Nucleus accumbens (tissue), 56 donors: ENCODE measurements around the gene THOC1.

Source experiments
- DNase-seq, 56 donors: peaks; one replicate each; lab custom pipeline; 2025; lab: John Stamatoyannopoulos, UW

THOC1 gene

DNA sequence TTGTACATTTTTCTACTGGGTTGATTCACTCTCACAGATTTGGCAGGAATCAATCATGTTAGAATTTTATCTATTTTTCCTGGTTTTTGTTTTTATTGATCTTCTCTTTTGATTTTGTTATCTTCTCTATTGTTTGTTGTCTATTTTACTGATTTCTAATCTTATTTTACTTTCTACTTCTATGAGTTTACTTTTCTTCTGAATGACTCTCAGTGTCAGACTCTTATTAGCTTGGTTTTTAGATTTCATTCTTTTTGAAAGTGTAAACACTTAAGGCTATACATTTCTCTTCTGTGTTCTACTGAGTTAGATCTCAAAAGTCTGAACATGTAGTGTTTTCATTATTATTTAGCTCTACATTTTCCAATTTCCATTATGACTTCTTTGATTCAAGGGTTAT, 47.1 kb downstream of the THOC1 start:
- no peak for DNase-seq

DNA sequence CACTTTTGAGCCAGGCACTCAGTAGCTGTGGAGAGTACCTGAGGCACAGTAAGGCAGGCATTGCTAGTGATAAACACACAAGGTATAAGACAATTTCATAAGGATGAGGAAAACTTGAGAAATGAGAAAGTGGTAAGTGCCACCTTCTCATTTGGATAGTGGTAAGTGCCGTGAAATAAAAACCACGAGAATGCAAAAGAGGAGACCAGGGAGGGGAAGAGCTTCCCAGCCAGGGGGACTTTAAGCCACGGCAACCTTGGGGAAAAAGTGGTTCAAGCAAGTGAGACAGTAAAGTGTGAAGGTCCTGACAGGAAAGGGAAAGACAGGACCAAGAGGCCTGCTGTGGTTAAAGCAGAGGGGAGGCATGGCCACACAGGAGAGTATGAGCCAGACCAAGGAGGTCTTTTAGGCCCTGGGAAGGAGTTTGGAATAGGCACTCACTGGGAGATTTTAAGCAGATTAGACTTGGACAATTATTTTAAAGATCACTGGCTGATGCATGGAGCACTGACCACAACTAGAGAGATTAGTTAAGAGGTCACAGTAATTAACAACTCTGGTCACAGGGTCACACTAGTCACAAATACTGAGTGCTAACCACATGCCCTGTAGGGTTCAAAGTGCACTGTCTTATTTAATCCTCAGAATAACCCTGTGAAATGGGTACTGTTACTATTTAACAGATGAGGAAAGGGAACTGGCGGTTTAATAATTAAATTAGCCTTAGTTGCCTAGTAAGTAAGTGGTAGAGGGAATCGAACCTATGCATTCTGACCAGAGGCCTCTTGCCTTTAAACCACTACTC, 50.1 kb downstream of the THOC1 start:
- no peak for DNase-seq

GRCh38 chr18:215448-216010, 52.3 kb downstream of the THOC1 start:
- no peak for DNase-seq

DNA sequence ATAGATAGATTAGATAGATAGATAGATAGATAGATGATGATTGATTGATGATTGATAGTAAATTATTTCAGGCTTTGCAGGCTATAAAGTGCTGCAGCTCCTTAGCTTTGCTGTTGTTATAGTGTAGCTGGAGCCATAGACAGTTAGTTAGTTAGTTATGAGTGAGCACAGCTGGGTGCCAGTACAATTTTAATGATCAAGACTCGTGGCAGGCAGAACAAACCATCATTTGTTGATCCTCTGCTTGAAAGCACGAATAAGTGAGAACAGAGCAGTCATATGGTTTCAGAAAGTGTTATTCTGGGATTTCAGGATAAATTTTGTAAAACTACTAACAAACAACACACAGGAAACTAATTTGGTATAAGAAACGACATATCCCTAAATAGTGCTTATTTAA, 53.9 kb downstream of the THOC1 start:
- peak in 5 of 56 donors; percentile 1 to 30 (median 2) for DNase-seq

GRCh38 chr18:213505-213904, 54.3 kb downstream of the THOC1 start:
- no peak for DNase-seq

DNA sequence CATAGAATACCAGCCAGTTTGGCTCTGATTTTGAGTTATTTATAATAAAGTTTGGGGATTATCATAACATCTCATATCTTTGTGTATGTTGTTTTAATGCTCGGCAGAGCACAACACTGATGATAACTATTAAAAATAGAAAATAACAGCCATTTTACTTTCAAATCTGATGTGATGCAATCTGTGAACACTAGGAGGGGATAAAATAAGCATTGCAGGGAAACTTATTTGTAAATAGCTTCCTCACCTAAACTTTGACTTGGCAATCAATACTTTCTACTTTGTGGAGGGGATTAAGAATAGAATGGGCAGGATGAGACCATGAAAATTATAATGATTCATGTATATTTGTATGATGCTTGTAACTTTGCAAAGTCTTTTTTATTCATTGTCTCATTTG, 55.1 kb downstream of the THOC1 start:
- DNase-seq = no peak

- no peak for DNase-seq
Measured at GRCh38 chr18:211582-211981, 56.3 kb downstream of the THOC1 start.

DNA sequence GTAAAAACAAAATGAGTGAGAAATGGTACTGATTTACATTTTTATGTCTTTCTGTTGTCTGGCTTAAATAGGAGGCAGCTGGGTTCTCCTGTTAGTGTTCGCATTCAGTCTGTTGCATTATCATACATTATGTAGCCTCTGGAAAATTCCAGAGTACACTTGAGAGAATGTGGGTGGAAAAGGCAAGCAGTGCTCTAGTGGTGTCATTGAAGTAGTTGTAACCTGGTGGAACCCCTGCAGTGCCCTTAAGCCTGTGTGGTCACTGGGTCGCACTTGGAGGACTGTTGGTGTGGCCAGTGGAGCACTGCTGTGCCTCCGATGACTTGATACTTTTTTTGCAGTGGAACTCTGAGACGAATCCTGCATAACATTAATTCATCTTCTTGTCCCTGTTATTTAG, 57.1 kb downstream of the THOC1 start:
- DNase-seq = no peak

GRCh38 chr18:210075-210474, 57.8 kb downstream of the THOC1 start:
- DNase-seq = no peak

DNA sequence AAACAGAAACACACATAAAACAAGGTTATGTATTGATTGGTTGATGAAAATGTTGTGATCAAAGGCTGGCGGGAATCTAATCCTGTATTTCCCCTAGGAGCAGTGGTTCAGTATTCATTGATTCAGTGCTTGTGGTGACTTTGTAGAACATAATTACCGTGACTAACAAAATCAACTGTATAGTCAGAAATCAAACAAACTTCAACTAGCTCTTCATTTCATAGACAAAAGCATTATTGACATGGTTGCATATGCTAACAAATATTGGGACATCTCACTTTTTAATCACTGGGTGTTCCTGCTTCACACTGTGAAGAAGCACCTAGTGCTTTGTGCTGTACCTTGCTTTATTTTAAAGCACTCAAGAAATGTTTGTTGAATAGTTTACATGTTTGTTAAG, 68.1 kb downstream of the THOC1 start:
- DNase-seq = no peak

DNA sequence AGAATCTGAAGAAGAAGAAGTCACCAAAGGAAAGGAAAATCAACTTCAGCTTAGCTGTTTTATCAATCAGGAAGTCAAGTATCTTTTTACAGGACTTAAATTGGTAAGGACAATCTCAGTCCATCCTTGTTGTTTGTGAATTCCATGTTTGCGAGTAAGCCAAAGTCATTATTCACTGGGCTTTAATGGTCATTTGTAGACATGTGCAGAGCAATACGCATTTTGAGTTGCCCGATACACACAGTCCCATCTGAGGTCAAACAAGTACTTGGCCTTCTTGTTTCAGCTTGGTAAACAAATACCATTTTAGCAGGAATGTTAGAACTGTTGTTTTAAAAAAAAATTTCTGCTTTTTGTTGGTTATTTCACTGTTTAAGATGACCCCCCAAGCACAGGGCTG, 68.6 kb downstream of the THOC1 start:
- no peak for DNase-seq

DNA sequence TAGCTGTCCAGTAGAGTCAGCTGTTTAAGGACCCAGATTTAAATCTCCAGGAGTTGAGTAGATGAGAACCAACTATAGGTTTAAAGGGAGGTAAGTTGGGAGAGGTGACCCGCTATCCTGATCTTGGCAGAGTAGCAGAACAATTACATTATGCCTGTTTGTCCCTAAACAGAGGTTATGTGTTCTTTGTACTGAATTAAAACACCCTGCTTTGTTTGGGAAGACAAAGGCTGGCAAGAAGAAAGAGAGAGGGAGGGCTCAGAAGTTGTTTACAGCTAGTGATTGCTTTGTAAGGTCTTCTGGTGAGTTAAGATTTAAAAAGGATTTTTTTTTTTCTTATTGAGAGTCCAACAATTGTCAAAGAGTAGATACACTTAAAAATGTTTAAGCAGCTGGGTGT, 72.2 kb downstream of the THOC1 start:
- DNase-seq = peak in 1 of 56 donors; percentile 4

DNA sequence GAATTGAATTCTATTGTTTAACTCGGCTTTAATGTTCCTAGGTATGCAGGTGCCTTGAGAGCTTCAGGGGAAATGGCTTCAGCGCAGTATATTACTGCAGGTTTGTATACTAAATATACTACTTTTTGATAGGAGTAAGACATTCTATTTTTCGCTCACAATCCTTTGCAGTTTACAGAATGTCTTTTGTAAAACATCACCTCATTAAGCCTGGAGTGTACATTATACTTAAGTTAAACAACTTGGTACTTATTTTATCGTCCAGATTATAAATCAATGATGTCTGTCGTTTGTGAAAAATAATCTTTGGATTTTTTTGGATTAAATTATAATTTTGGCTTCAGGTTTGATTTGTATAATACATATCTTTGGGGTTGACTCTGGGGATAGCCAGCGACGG, 75.0 kb downstream of the THOC1 start:
- no peak for DNase-seq

DNA sequence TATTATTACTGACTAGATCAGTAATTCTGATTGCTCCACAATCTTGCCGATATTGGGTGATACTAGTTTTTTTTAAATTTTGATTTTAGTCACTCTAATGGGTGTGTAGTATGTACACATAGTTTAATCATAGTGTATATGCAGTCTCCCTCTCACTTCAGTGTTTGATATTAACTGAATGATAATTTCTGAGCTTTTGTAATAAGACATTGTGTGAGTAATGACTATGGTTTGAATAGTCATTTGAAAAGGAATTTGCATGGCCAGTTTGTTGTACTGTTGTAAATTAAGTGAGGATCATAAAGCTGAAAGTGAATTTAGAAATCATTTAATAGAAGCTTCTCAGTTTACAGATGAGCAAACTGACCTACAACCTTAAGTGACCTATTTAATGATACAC, 76.1 kb downstream of the THOC1 start:
- DNase-seq = no peak

DNA sequence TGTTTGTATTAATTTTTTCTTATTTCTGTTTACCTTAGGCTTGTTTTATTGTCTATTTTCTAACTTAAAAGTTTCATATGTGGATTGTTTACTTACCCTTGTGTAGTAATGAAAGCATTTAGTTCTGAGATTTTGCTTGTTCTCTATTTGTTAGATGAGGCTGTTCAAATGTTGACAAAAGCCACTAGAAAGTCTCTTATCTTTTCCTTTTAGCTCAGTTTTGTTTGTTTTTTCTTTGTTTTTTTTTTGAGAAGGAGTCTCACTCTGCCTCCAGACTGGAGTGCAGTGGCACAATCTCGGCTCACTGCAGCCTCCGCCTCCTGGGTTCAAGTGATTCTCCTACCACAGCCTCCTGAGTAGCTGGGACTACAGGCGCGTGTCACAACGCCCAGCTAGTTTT, 78.6 kb downstream of the THOC1 start:
- no peak for DNase-seq

DNA sequence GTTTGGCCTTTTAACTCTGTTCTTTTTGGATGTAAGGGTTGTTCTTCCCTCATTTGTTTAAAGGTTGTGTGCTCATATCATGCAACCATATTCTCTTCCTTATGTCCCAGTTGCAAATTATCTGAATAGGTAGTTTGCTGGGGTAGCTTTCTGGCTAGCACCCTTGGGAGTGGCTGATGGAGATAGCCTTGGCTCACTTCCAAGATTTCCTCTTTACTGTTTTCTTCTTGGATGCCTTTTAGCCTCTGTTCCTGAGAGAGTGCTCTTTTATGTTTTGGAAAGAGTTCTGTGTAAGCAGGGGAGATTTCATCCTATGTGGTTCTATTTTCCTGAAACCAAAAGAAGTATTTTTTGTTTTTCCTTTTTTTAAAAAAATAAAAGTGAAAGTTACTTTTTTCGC, 84.1 kb downstream of the THOC1 start:
- DNase-seq = no peak

DNA sequence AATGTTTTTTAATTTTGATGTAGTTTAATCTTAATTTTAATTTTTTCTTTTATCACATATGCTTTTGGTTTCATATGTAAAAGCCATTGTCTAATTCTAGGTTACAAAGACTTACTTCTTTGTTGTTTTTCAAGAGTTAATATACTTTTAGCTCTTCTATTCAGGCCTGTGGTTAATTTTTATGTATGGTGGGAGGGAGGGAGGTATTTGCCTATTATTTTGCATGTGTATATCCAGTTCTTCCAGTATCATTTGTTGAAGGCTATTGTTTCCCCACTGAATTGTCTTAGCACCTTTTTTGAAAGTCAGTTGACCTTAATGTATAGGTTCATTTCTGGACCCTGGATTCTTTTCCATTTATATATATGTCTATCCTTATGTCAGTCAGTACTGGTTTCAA, 86.1 kb downstream of the THOC1 start:
- DNase-seq = no peak

DNA sequence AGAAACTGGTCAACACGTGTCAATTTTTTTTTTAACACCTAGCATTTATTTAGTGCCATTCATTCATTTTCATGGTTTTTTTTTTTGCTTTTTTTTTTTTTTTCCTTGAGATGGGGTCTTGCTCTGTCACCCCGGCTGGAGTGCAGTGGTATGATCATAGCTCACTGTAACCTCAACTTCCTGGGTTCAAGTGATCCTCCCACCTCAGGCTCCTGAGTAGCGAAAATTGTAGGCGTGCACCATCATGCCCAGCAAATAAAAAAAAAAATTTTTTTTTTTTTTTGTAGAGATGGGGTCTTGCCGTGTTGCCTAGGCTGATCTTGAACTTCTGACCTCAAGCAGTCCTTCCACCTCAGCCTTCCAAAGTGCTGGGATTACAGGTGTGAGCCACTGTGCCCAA, 88.3 kb downstream of the THOC1 start:
- DNase-seq = no peak

GRCh38 chr18:172361-172760, 95.5 kb downstream of the THOC1 start:
- no peak for DNase-seq
